Adrenal gland (tissue), 12 donors: ENCODE results near the gene PLD2. TPM values are rescaled to one million over a fixed set of nuclear protein-coding genes. Genes with fewer than 3 reads are reported as not detected.
A peak's percentile ranks its signal among the peaks of the same experiment; 100 is the strongest.
"Not testable (repeated sequence)": the region's sequence is repeated elsewhere in the genome, so short reads cannot be mapped to it uniquely, and the experiment has no call there.

ENCODE experiments used
- DNase-seq, 7 donors: peaks; one replicate each; pipeline ENCODE4 v3.0.0-alpha.2; 2019 to 2020
- H3K27ac ChIP-seq, 5 donors: fragments of 200-600 bp; sonication (generic) in 4 of 5; 1 replicate in 3 of 5; 2 replicates in 2 of 5; pipeline versions ENCODE4 v1.5.1 to v1.8.0; 2016 to 2020; ENCODE audit warnings: mild to moderate bottlenecking in 1 of 5
- H3K27me3 ChIP-seq: fragments of 200-600 bp; 2 replicates; pipeline ENCODE4 v1.8.0; 2021
- H3K36me3 ChIP-seq, 2 donors: fragments of 200-600 bp; replicated peaks in 1 of 2; 1 replicate in 1 of 2; 2 replicates in 1 of 2; pipeline versions ENCODE4 v1.5.1 to v1.8.0; 2018 to 2022
- H3K4me1 ChIP-seq, 2 donors: fragments of 200-600 bp; replicated peaks in 1 of 2; 1 replicate in 1 of 2; 2 replicates in 1 of 2; pipeline versions ENCODE4 v1.5.1 to v1.8.0; 2018 to 2021
- H3K4me3 ChIP-seq, 4 donors: fragments of 200-600 bp; sonication (generic) in 3 of 4; one replicate each; pipeline ENCODE4 v1.5.1; 2016 to 2018
- H3K9me3 ChIP-seq, 3 donors: fragments of 200-600 bp; sonication (generic) in 1 of 3; replicated peaks in 1 of 3; 1 replicate in 2 of 3; 2 replicates in 1 of 3; pipeline versions ENCODE4 v1.5.1 to v1.8.0; 2016 to 2021
- POLR2A ChIP-seq, 2 donors: fragments of 450-650 bp; IDR thresholded peaks; one replicate each; pipeline ENCODE4 v1.6.1; 2017; ENCODE audit warnings: antibody characterized with exemption in 2 of 2, mild to moderate bottlenecking in 2 of 2, moderate library complexity in 1 of 2
- whole genome bisulfite sequencing, 4 donors: extraction: QIAGEN DNeasy Blood & Tissue Kit in 2 of 4; methylation state at CpG; one replicate each; pipeline versions ENCODE4 v1.1.5 to v1.1.7; 2013 to 2017; 5-methylcytosine and 5-hydroxymethylcytosine counted together
- intact Hi-C, 2 donors: fragments of 100-400 bp; cut with DNase I; formaldehyde crosslinking; loops; one replicate each; pipeline versions ENCODE4 v1.14.1 to v1.15.0; 2022 to 2023
- polyA plus RNA-seq, 3 donors: library from polyadenylated mRNA; stranded (reverse); fragments of 200-250 nt in 2 of 3; fragments of 350-450 nt in 1 of 3; fragmentation: Illumina TruSeq in 1 of 3; extraction: RNeasy Lipid Tissue Mini Kit (QIAGEN cat#74804) in 1 of 3; gene quantifications; one replicate each; pipeline ENCODE4 v1.2.3, GENCODE V29; 2013 to 2014
- total RNA-seq, 9 donors: library from RNA; depleted of rRNA in 4 of 9; stranded (reverse); fragments of >200 nt in 4 of 9; fragments of 120-200 nt in 1 of 9; fragmentation: NEBNext Ultra II Directional in 1 of 9; extraction: Animal tissue kit (Norgen Biotek cat#: 25700) in 1 of 9; gene quantifications; one replicate each; pipeline versions ENCODE4 v1.1.0 to v1.2.4, GENCODE V29; 2013 to 2023
- TF ChIP-seq, protein P1 (sequence below), 6 experiments: fragments of 450-650 bp in 4 of 6; fragments of 200-600 bp in 2 of 6; sonication (generic) in 1 of 6; IDR thresholded peaks; 1 replicate in 5 of 6; 2 replicates in 1 of 6; pipeline versions ENCODE4 v1.5.1 to v1.8.0; 2016 to 2021; ENCODE audit warnings: antibody characterized with exemption in 6 of 6, mild to moderate bottlenecking in 2 of 6, moderate library complexity in 1 of 6
- donor health status: healthy with polysubstance abuse.
- donor health status: Bipolar disorder and iron deficiency.
- donor health status: DM: yes; HTN: yes; CAD: no.
- donor health status: DM: no; HTN: no; CAD: no.
- donor health status: DM: no; HTN: no; CAD: no.
- donor health status: DM: yes; HTN: yes; CAD: no.

The PLD2 gene
- total and polyA plus RNA-seq, 12 donors, result 4.1 to 34.8 (median 17.9) TPM

GRCh38 chr17:4860651-4861050 is 53.7 kb downstream of the PLD2 start:
- Histone ChIP-seq H3K27me3 (no peaks in the 10 kb centered on the region), H3K4me1 (peaks cover 17 to 19% of the 10 kb centered on the region in 2 donors), H3K9me3 (no peaks in the 10 kb centered on the region), H3K36me3 (no peaks in the 10 kb centered on the region), H3K27ac (peak overlapping the region in 1 of 5 donors; percentile 3), H3K4me3 (no peak overlapping the region)
- 91 to 94% (median 93%) methylated on average over 9 of the region's 9 CpGs for WGBS, 4 donors
- TF ChIP-seq, protein P1, sequence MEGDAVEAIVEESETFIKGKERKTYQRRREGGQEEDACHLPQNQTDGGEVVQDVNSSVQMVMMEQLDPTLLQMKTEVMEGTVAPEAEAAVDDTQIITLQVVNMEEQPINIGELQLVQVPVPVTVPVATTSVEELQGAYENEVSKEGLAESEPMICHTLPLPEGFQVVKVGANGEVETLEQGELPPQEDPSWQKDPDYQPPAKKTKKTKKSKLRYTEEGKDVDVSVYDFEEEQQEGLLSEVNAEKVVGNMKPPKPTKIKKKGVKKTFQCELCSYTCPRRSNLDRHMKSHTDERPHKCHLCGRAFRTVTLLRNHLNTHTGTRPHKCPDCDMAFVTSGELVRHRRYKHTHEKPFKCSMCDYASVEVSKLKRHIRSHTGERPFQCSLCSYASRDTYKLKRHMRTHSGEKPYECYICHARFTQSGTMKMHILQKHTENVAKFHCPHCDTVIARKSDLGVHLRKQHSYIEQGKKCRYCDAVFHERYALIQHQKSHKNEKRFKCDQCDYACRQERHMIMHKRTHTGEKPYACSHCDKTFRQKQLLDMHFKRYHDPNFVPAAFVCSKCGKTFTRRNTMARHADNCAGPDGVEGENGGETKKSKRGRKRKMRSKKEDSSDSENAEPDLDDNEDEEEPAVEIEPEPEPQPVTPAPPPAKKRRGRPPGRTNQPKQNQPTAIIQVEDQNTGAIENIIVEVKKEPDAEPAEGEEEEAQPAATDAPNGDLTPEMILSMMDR (IDR thresholded peaks at IDR 0.05), result no peak
- no peak for TF ChIP-seq POLR2A (IDR thresholded peaks at IDR 0.05)
- no peak for DNase-seq
- intact Hi-C loops, result no loop called here

- intact Hi-C loops, result no loop called here
- 89 to 95% (median 92%) methylated on average over 12 to 16 of the region's 16 CpGs for WGBS, 4 donors
- no peaks in the 10 kb centered on the region for H3K9me3 ChIP-seq
- TF ChIP-seq, protein P1 (IDR thresholded peaks at IDR 0.05), result no peak
- no peak for TF ChIP-seq POLR2A (IDR thresholded peaks at IDR 0.05)
- no peaks in the 10 kb centered on the region for H3K27me3 ChIP-seq
- no peak overlapping the region for H3K4me3 ChIP-seq
- DNase-seq, result no peak
- H3K36me3 ChIP-seq, result no peaks in the 10 kb centered on the region
- H3K4me1 ChIP-seq, result peaks cover 17 to 19% of the 10 kb centered on the region in 2 donors
- peak overlapping the region in 1 of 5 donors; percentile 3 for H3K27ac ChIP-seq
Measured at GRCh38 chr17:4861052-4861451, 54.1 kb downstream of the PLD2 start.

DNA sequence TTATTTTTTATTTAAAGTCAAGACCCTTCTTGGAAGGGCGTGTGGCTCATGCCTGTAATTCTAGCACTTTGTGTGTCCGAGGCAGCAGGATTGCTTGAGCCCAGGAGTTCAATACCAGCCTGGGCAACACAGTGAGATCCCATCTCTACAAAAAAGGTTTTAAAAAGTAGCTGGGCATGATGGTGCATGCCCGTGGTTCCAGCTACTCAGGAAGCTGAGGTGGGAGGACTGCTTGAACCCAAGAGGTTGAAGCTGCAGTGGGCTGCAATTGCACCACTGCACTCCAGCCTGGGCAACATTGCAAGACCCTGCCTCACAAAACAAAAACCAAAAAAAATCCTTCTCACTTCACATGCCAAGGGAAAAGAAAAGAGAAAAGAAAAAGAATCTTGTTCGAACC is 55.8 kb downstream of the PLD2 start:
- no peaks in the 10 kb centered on the region for H3K36me3 ChIP-seq
- H3K27ac ChIP-seq, result no peak overlapping the region
- no peak for DNase-seq
- no peaks in the 10 kb centered on the region for H3K9me3 ChIP-seq
- WGBS, 4 donors, result 94 to 97% (median 96%) methylated on average over 4 of the region's 4 CpGs
- no peak overlapping the region for H3K4me3 ChIP-seq
- H3K4me1 ChIP-seq, result peaks cover 15 to 17% of the 10 kb centered on the region in 2 donors
- intact Hi-C loops, result no loop called here
- H3K27me3 ChIP-seq, result no peaks in the 10 kb centered on the region
- TF ChIP-seq POLR2A (IDR thresholded peaks at IDR 0.05), result no peak
- TF ChIP-seq, protein P1 (IDR thresholded peaks at IDR 0.05), result no peak

DNA sequence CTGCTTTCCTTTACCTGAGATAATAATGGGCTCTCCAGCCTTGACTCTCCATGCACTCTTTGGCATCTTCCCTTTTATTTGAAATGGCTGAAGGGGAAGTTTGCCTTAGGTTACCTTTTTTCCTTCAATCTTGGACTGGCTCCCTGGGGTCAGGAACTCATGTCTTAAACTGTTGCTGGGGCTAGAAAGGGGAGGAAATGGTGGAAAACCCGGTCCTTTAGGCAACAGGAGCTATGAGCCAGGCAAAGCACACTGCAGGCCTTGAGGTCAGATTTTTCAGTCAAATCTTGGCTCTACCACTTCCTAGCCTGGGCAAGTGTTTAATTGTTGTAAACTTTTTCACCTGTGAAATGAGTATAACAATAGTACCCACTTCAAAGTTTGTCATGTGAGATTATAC is 56.4 kb downstream of the PLD2 start:
- no peaks in the 10 kb centered on the region for H3K27me3 ChIP-seq
- intact Hi-C loops, result no loop called here
- peaks cover 9 to 11% of the 10 kb centered on the region in 2 donors for H3K4me1 ChIP-seq
- no peaks in the 10 kb centered on the region for H3K36me3 ChIP-seq
- TF ChIP-seq, protein P1 (IDR thresholded peaks at IDR 0.05), result no peak
- TF ChIP-seq POLR2A (IDR thresholded peaks at IDR 0.05), result no peak
- no peak overlapping the region for H3K4me3 ChIP-seq
- no peaks in the 10 kb centered on the region for H3K9me3 ChIP-seq
- WGBS, 4 donors, result 68 to 94% (median 77%) methylated on average over 1 of the region's 1 CpG
- H3K27ac ChIP-seq, result no peak overlapping the region
- no peak for DNase-seq

DNA sequence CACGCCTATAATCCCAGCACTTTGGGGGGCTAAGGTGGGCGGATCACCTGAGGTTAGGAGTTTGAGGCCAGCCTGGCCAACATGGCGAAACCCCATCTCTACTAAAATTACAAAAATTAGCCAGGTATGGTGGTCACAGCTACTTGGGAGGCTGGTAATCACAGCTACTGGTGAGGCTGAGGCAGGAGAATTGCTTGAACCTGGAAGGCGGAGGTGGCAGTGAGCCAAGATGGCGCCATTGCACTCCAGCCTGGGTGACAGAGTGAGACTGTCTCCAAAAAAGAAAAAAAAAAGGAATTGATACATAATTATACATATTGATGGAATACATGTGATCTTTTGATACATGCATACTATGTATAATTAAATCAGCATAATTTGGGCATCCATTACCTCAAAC is 60.6 kb downstream of the PLD2 start:
- H3K27ac ChIP-seq, H3K4me1 ChIP-seq, H3K9me3 ChIP-seq, H3K4me3 ChIP-seq, DNase-seq, H3K27me3 ChIP-seq, intact Hi-C loops, H3K36me3 ChIP-seq: not testable (repeated sequence)
- WGBS, 4 donors, result 78 to 85% (median 84%) methylated on average over 5 of the region's 5 CpGs

DNA sequence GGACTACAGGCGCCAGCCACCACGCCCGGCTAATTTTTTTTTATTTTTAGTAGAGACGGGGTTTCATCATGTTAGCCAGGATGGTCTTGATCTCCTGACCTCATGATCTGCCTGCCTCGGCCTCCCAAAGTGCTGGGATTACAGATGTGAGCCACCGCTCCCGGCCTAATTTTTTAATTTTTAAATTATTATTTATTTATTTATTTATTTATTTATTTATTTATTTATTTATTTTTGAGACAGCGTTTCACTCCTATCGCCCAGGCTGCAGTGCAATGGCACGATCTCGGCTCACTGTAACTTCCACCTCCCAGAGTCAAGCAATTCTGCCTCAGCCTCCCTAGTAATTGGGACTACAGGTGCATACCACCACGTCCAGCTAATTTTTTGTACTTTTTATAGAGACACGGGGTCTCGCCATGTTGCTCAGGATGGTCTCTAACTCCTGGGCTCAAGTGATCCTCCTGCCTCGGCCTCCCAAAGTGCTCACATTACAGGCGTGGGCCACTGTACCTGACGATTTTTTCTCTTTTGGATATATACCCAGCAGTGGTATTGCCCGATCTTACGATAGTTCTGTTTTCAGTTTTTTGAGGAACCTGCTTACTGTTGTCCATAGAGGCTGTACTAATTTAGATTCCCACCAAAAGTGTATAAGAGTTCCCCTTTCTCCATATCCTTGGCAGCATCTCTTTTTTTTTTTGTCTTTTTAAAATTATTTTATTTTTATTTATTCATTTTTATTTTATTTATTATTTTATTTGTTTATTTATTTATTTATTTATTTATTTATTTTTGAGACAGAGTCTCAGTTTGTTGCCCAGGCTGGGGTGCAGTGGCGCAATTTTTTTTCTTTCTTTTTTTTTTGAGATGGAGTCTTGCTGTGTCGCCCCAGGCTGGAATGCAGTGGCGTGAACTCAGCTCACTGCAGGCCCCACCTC is 62.4 kb downstream of the PLD2 start:
- H3K27ac ChIP-seq, H3K9me3 ChIP-seq, intact Hi-C loops, H3K36me3 ChIP-seq, H3K4me3 ChIP-seq, DNase-seq, H3K27me3 ChIP-seq: not testable (repeated sequence)
- peaks cover 8 to 14% of the 10 kb centered on the region in 2 donors for H3K4me1 ChIP-seq
- 90 to 94% (median 92%) methylated on average over 22 of the region's 22 CpGs for WGBS, 4 donors
